Neuronal stem cell (in vitro differentiated cells): ENCODE results near the gene CACNB4.
"Not testable (repeated sequence)": the region's sequence is repeated elsewhere in the genome, so short reads cannot be mapped to it uniquely, and the experiment has no call there.

ENCODE experiments used
- DNase-seq: peaks from one replicate; pipeline ENCODE4 v3.0.0-alpha.2; 2013; ENCODE audit warnings: low spot score
- H2AFZ ChIP-seq: one replicate; pipeline ENCODE4 v1.6.1; 2013; ENCODE audit warnings: mild to moderate bottlenecking, low read length, inconsistent platforms
- H2AK5ac ChIP-seq: 2 replicates; pipeline ENCODE4 v1.6.1; 2013; ENCODE audit warnings: low read depth, mild to moderate bottlenecking, inconsistent platforms, low read length, moderate library complexity, mixed read lengths
- H2BK120ac ChIP-seq: 2 replicates; pipeline ENCODE4 v1.6.1; 2013; ENCODE audit warnings: low read depth, mild to moderate bottlenecking, inconsistent platforms, low read length, moderate library complexity, mixed read lengths
- H2BK12ac ChIP-seq: one replicate; pipeline ENCODE4 v1.6.1; 2013; ENCODE audit warnings: low read length, inconsistent platforms
- H2BK15ac ChIP-seq: 2 replicates; pipeline ENCODE4 v1.6.1; 2013; ENCODE audit warnings: mild to moderate bottlenecking, low read length, inconsistent platforms, mixed read lengths
- H2BK5ac ChIP-seq: one replicate; pipeline ENCODE4 v1.6.1; 2013; ENCODE audit warnings: inconsistent platforms, mild to moderate bottlenecking, low read length, moderate library complexity
- H3K14ac ChIP-seq: one replicate; pipeline ENCODE4 v1.6.1; 2013; ENCODE audit warnings: low read length, inconsistent platforms
- H3K18ac ChIP-seq: 2 replicates; pipeline ENCODE4 v1.6.1; 2013; ENCODE audit warnings: low read length, inconsistent platforms
- H3K23ac ChIP-seq: 2 replicates; pipeline ENCODE4 v1.6.1; 2013; ENCODE audit warnings: low read depth, mild to moderate bottlenecking, mixed read lengths, low read length, inconsistent platforms; ENCODE audit not compliant: poor library complexity
- H3K27ac ChIP-seq: replicated peaks from 3 replicates; pipeline ENCODE4 v1.5.1; 2013; ENCODE audit warnings: low read length, inconsistent platforms
- H3K27me3 ChIP-seq, 3 experiments: 2 replicates each; pipeline ENCODE4 v1.6.1; 2013; ENCODE audit warnings: low read length in 3 of 3, mild to moderate bottlenecking in 2 of 3, inconsistent platforms in 1 of 3, low read depth in 1 of 3, mixed read lengths in 1 of 3, moderate library complexity in 1 of 3; ENCODE audit not compliant: control insufficient read depth in 3 of 3, insufficient read depth in 3 of 3
- H3K36me3 ChIP-seq, 2 donors: replicated peaks in 1 of 2; 2 replicates each; pipeline ENCODE4 v1.6.1; 2013; ENCODE audit warnings: low read length in 2 of 2; ENCODE audit not compliant: control insufficient read depth in 2 of 2, insufficient read depth in 2 of 2
- H3K4ac ChIP-seq: 2 replicates; pipeline ENCODE4 v1.6.1; 2013; ENCODE audit warnings: inconsistent platforms, mild to moderate bottlenecking, low read length, moderate library complexity
- H3K4me1 ChIP-seq, 2 donors: 1 replicate in 1 of 2; 2 replicates in 1 of 2; pipeline ENCODE4 v1.6.1; 2013; ENCODE audit warnings: low read length in 2 of 2, low read depth in 1 of 2; ENCODE audit not compliant: control insufficient read depth in 2 of 2, insufficient read depth in 1 of 2
- H3K4me2 ChIP-seq: one replicate; pipeline ENCODE4 v1.6.1; 2013; ENCODE audit warnings: mild to moderate bottlenecking, low read length, inconsistent platforms; ENCODE audit not compliant: insufficient read depth, poor library complexity, severe bottlenecking
- H3K4me3 ChIP-seq, 2 donors: 2 replicates each; pipeline ENCODE4 v1.5.1; 2013; ENCODE audit warnings: low read length in 2 of 2, mild to moderate bottlenecking in 2 of 2, inconsistent platforms in 1 of 2, moderate library complexity in 1 of 2
- H3K79me1 ChIP-seq: one replicate; pipeline ENCODE4 v1.6.1; 2013; ENCODE audit warnings: low read depth, mild to moderate bottlenecking, inconsistent platforms, low read length, moderate library complexity
- H3K9ac ChIP-seq: one replicate; pipeline ENCODE4 v1.6.1; 2013; ENCODE audit warnings: mild to moderate bottlenecking, low read depth, low read length, inconsistent platforms; ENCODE audit not compliant: poor library complexity
- H3K9me3 ChIP-seq, 2 donors: replicated peaks in 1 of 2; 2 replicates each; pipeline versions ENCODE3 to v1.6.1; 2013; ENCODE audit warnings: low read length in 2 of 2, mild to moderate bottlenecking in 2 of 2, inconsistent platforms in 1 of 2, low read depth in 1 of 2, mixed read lengths in 1 of 2, moderate library complexity in 1 of 2; ENCODE audit not compliant: control insufficient read depth in 2 of 2, insufficient read depth in 1 of 2
- H4K8ac ChIP-seq: one replicate; pipeline ENCODE4 v1.6.1; 2013; ENCODE audit warnings: low read depth, mild to moderate bottlenecking, inconsistent platforms, low read length, moderate library complexity
- H4K91ac ChIP-seq: one replicate; pipeline ENCODE4 v1.6.1; 2013; ENCODE audit warnings: low read length, low read depth, mild to moderate bottlenecking, inconsistent platforms; ENCODE audit not compliant: poor library complexity
- WGBS, 2 donors: extraction: QIAGEN DNeasy Blood & Tissue Kit; methylation state at CpG; one replicate each; pipeline ENCODE4 v1.1.7; 2013; ENCODE audit warnings: missing lambda C conversion rate in 2 of 2, mixed read lengths in 1 of 2; ENCODE audit not compliant: insufficient read length in 2 of 2, insufficient replicate concordance in 1 of 2; ENCODE audit errors: extremely low coverage in 2 of 2; 5-methylcytosine and 5-hydroxymethylcytosine counted together

CACNB4 gene

DNA sequence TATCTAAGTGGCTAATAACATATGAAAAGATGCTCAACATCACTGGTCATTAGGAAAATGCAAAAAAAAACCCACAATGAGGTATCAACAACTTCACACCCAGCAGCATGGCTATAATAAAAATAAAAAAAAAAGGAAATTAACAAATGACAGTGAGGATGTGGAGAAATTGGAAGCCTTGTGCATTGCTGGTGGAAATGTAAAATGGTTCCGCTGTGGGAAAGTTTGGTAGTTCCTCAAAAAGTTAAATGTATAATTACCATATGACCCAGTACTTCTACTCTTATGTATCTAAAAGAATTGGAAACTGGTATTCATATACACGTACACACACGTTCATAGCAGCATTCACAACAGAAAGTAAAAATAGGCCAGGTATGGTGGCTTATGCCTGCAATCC, 15.5 kb upstream of the CACNB4 start:
- no peak overlapping the region for H3K4ac ChIP-seq
- H3K9ac ChIP-seq: no peak overlapping the region
- no peak overlapping the region for H2BK120ac ChIP-seq
- no peaks in the 10 kb centered on the region for H3K79me1 ChIP-seq
- no peaks in the 10 kb centered on the region for H3K27me3 ChIP-seq
- H3K27ac ChIP-seq: no peak overlapping the region
- H2BK12ac ChIP-seq: no peak overlapping the region
- H3K9me3 ChIP-seq: no peaks in the 10 kb centered on the region
- no peak overlapping the region for H2AFZ ChIP-seq
- H2BK15ac ChIP-seq: no peak overlapping the region
- no peak overlapping the region for H2AK5ac ChIP-seq
- no peak overlapping the region for H3K14ac ChIP-seq
- no peak overlapping the region for H3K4me3 ChIP-seq
- H3K23ac ChIP-seq: no peak overlapping the region
- H4K8ac ChIP-seq: no peak overlapping the region
- H3K4me1 ChIP-seq: no peaks in the 10 kb centered on the region
- no peak overlapping the region for H2BK5ac ChIP-seq
- H3K18ac ChIP-seq: no peak overlapping the region
- DNase-seq: no peak
- no peak overlapping the region for H4K91ac ChIP-seq
- no peaks in the 10 kb centered on the region for H3K36me3 ChIP-seq
- WGBS, 2 donors: no CpG with 5 or more reads among the region's 3 CpGs
- H3K4me2 ChIP-seq: no peak overlapping the region

DNA sequence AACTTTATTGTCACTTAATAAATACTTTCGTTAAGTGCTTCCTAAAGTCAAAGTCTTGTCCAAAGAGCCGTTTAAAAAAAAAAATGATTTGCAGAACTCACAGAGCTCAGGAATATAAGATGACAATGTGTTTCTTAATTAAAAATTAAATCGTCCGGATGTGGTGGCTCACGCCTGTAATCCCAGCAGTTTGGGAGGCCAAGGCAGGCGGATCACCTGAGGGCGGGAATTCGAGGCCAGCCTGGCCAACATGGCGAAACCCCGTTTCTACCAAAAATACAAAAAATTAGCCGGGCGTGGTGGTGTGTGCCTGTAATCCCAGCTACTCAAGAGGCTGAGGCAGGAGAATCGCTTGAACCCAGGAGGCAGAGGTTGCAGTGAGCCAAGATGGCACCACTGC, 8.3 kb upstream of the CACNB4 start:
- H2AK5ac ChIP-seq, DNase-seq, H3K9me3 ChIP-seq, H4K8ac ChIP-seq, H3K14ac ChIP-seq, H2BK15ac ChIP-seq, H3K27ac ChIP-seq, H3K36me3 ChIP-seq, H3K18ac ChIP-seq, H3K4me1 ChIP-seq, H3K27me3 ChIP-seq, H3K4me3 ChIP-seq, H3K23ac ChIP-seq, H2BK12ac ChIP-seq, H2BK5ac ChIP-seq, H3K9ac ChIP-seq, H2AFZ ChIP-seq, H3K4ac ChIP-seq, H3K79me1 ChIP-seq, H4K91ac ChIP-seq, H2BK120ac ChIP-seq, H3K4me2 ChIP-seq: not testable (repeated sequence)
- WGBS, 2 donors: no CpG with 5 or more reads among the region's 13 CpGs

DNA sequence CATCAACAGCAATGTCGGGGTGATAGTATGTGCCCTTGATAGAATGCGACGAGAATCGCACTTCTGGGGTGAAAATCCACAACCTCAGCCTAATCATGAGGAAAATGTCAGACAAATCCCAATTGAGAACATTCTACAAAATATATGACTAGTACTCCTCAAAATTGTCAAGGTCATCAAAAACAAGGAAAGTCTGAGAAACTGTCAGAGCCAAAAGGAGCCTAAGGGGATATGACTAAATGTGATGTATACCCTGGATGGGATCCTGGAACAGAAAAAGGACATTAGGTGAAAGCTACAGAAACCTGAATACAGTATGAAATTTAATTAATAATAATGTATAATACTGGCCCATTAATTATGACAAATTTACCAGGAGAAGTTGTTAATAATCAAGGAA, 7.6 kb upstream of the CACNB4 start:
- DNase-seq: no peak
- no peak overlapping the region for H3K23ac ChIP-seq
- H2BK5ac ChIP-seq: no peak overlapping the region
- H3K14ac ChIP-seq: no peak overlapping the region
- no peaks in the 10 kb centered on the region for H3K27me3 ChIP-seq
- no peak overlapping the region for H2BK15ac ChIP-seq
- no peak overlapping the region for H2AK5ac ChIP-seq
- H3K27ac ChIP-seq: no peak overlapping the region
- H3K4ac ChIP-seq: no peak overlapping the region
- H3K4me3 ChIP-seq: no peak overlapping the region
- H4K8ac ChIP-seq: no peak overlapping the region
- H3K36me3 ChIP-seq: no peaks in the 10 kb centered on the region
- no peak overlapping the region for H3K9ac ChIP-seq
- H2BK120ac ChIP-seq: no peak overlapping the region
- no peak overlapping the region for H2AFZ ChIP-seq
- no peaks in the 10 kb centered on the region for H3K79me1 ChIP-seq
- H3K4me1 ChIP-seq: no peaks in the 10 kb centered on the region
- H3K9me3 ChIP-seq: no peaks in the 10 kb centered on the region
- H3K18ac ChIP-seq: no peak overlapping the region
- no CpG with 5 or more reads among the region's 4 CpGs for WGBS, 2 donors
- H4K91ac ChIP-seq: no peak overlapping the region
- H2BK12ac ChIP-seq: no peak overlapping the region
- H3K4me2 ChIP-seq: no peak overlapping the region

DNA sequence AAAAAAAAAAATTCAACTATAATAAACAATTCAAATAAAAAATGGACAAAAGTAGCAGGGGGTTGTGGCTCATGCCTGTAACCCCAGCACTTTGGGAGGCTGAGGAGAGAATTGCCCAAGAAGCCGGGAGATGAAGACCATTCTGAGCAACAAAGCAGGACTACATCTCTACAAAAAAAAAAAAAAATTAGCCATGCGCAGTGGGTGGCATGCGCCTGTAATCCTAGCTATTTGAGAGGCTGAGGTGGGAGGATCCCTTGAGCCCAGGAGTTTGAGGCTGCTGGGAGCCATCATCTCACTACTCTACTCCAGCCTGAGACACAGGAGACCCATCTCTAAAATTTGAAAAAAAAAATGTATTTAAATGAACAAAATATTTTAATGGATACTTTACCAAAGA, 4.4 kb upstream of the CACNB4 start:
- no CpG with 5 or more reads among the region's 3 CpGs for WGBS, 2 donors
- no peak overlapping the region for H3K4me3 ChIP-seq
- no peak overlapping the region for H3K18ac ChIP-seq

More for the DNA sequence above, 4.4 kb upstream of the CACNB4 start:
- no peak overlapping the region for H3K23ac ChIP-seq
- peaks cover under 1 to 21% (median 18%) of the 10 kb centered on the region in 3 experiments for H3K27me3 ChIP-seq
- H2BK15ac ChIP-seq: no peak overlapping the region
- H3K4me2 ChIP-seq: no peak overlapping the region
- no peaks in the 10 kb centered on the region for H3K79me1 ChIP-seq
- no peak overlapping the region for H4K8ac ChIP-seq
- peaks cover 0 to 4% of the 10 kb centered on the region in 2 donors for H3K4me1 ChIP-seq
- no peaks in the 10 kb centered on the region for H3K36me3 ChIP-seq
- H4K91ac ChIP-seq: no peak overlapping the region
- no peak overlapping the region for H2BK120ac ChIP-seq
- no peak overlapping the region for H2AFZ ChIP-seq
- H2BK12ac ChIP-seq: no peak overlapping the region
- H3K9me3 ChIP-seq: no peaks in the 10 kb centered on the region
- no peak overlapping the region for H3K4ac ChIP-seq
- no peak for DNase-seq
- no peak overlapping the region for H3K9ac ChIP-seq
- H2AK5ac ChIP-seq: no peak overlapping the region
- H3K14ac ChIP-seq: no peak overlapping the region
- no peak overlapping the region for H3K27ac ChIP-seq
- H2BK5ac ChIP-seq: no peak overlapping the region
